LoVo (cell line): Measurements from ENCODE around the gene PCDH9.

Experiments
- DNase-seq: peaks from one replicate; pipeline ENCODE4 v3.0.0-alpha.2; 2016; ENCODE audit warnings: low spot score

PCDH9 gene

DNA sequence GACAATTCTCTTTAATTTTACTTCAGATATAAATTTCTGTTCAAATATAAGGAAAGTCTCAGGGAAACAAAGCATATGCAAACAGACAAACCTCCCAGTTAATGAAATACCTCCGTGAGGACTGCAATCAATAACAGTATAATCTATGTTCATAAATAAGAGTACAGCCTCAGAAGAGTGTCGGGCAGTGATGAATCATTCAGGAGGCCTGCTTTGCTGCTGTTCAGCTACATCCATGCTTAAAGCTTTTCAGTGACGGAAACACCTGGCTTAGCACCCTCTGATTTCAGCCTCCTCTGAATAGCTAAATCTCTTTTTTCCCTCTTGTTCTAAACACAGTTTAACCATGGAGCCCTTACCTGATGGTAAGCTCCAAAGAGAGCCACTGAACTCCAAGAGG lies 69.0 kb downstream of the PCDH9 start:
- no peak for DNase-seq

DNA sequence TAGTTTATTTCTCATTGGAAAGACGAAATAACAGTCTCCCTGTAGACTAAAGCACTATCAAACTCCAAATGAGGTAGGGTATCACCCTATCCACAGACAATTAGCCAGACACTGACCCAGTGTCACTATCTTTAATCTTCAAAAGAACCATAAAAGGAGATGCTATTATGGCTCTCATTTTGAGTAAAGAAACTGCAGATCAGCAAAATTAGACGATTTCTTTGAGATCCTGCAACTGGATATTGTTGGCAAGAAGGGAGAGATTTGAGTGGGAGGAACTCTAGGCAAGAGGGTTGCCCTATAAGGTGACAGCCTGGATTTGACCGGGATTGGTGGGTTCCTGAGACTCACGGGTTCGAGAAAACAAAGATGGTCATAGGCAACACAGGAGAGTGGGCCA lies 71.2 kb downstream of the PCDH9 start:
- no peak for DNase-seq

DNA sequence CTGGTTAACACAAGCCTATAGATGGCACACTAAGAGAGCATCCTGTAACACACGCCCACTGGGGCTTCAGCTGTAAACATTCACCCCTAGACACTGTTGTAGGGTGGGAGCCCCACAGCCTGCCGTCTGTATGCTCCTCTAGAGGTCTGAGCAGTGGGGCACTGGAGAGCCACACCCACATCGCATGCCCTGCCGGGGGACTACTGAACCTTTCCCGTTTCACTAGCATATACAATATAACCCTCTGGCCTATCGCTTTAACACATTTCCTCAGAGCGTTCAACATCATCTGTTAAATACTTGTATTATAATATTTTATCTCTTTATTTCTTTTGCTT lies 73.4 kb downstream of the PCDH9 start:
- DNase-seq = no peak

DNA sequence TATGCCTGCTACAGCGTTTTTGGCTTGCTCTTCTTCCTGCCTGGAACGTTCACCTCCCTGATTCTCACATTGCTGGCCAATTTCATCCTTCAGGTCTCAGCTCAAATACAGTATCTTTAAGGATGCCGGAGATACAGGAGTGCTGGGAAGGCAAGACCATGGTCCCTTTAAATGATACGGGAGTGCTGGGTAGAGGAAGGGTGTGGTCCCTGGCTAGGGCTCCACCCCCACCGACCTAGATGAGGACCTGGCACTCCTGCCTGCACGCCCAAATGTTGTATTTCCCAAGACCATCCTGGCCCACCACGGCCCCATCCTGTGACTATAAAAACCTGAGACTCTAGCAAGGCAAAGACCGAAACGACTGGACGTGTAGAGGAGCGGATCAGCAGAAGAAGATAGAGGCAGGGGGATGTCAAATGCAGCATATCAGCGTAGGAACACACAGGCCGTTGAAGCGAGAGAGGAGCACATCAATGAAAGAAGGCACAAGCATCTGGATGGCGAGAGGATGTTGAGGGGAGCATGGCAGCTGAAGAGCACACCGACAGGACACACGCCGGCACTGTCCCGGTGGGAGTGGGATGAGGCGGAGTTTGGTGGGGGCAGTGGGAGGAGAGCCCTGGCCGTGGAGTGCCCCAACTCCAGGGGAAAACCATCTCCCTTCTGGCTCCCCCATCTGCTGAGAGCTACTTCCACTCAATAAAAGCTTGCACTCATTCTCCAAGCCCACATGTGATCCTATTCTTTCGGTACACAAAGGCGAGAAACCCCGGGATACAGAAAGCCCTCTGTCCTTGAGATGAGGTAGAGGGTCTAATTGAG lies 74.0 kb downstream of the PCDH9 start:
- no peak for DNase-seq

DNA sequence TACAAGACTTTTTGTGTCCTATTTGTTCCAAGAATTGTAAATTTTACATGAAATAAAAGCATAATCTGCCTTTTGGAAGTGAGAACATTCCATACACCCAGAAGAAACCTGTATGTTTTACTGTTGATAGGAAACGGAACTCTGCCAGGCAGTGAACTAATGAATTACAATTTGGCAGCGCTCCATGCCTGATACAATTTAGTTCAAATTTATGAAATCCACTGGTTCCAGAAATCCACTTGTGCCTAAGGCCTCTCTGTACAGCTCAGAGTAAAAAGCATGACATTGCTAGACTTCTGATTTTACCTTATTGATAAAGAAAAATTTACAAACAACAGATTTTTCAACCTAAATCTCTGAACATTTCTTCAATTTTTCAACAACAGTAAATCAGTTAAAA lies 78.1 kb downstream of the PCDH9 start:
- DNase-seq = no peak

DNA sequence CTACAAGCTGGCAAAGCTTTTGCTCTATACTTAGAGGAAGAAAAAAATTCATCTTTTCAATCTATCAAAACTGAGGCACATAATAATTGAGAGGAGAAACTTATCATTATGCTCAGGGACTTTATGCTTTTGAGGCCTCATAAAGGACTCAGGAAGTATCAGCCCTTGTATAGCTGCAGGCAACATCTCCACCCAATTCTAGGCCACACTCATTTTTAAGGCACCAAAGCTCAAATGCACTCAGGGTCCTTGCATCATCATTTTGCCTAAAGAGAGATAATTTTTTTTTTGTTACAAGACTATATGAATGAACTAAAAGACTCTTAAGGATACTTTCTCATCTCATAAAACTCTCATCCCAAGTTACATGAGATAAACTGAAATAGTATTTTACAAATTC lies 78.5 kb downstream of the PCDH9 start:
- DNase-seq = no peak

DNA sequence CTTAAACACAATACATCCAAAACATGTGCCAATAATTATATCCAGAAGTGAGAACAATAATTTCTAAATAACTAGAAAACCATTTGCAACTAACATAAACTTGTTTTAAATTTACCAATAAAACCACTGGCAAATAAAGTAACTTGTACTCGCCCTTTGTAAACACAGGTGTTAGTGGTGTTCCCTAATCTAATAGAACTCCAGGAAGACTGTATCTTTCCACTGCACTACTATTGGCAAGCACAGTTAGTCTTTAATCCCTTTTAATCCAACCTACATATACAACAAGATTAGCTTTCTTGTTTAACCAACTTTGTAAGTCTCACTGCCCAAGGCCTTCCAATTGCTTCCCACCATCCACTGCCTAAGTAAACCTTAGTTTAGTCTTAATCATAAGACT lies 79.5 kb downstream of the PCDH9 start:
- DNase-seq = no peak

DNA sequence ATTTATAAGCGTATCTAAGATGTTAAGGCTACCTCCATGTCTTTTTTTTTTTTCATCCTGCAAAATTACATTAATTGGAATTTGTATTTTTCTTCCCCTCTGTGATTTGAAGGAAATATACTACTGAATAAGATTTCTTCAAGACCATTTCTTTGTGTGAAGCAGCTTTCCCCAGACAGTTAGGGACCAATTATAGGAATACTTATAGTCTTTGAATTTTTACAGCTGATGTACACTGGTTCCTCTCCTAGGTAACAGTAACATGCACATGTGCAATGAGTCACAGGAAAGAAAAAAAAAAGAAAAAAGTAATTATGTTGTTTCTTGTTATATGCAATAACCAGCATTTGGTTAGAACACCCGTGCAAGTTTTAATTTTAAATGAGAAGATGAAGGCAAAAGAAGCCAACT lies 82.0 kb downstream of the PCDH9 start:
- no peak for DNase-seq

DNA sequence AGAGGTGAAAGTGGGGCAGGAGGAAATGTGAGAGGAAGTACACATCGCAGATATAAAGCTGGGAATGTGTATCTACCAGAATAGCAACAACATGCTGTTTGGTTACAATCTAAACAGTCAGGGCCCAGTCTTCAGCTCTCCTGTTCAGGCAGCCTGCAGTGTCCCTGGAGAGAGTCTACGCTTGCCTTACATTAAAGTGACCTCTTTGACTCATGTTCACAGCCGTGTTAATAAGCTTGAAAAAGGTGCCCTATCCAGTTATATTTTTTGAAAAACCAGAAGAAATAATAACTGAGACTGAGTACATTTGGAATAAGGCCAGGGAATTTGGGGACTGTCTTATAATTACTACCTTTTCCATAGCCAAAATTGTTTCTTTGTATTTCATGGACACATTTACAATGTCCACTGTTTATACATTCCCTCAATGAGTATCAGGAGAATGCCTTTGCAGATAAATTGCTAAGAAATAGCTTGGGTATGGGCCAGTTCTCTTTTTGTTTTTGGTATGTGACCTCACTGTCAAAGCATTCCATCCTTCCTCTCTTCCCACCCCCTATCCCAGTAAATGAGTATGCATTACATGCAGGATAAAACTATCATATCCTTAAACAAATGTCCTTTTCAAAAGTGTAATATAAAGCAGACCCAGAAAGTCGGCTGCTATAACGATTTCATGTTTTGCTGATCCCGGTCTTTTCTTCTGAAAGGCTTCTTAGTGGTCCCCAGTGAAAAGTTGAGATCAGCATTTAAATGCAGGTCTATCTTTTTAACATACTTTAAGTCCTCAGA lies 82.6 kb downstream of the PCDH9 start:
- DNase-seq = no peak

DNA sequence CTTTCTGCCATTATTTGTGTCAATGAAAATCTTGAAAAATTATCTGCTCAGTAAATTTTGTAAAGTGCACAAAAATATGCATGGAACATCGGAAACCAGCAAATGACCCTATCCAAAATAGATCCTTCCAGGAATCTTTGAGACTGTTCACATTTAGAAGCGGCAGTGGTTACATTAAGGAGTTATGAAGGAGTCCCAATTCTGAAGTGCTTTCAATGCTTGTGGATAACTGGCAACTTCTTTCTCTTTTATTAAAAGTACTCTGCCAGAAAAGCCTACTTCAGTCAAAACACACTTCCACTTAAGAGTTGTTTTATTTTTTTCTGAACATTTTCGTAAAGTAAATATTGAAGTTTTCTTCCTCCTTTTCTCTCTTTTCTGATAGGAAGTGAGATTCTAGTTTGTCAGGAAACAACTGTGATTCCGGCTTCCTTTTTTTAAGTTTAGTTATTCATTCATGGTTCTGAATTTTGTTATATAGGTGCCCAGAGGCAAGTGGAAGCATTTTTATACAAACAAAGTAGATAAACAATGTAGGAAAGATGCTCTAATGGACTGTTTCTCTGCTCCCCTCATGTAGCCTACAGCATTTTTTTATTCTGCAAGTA lies 83.5 kb downstream of the PCDH9 start:
- DNase-seq = no peak

DNA sequence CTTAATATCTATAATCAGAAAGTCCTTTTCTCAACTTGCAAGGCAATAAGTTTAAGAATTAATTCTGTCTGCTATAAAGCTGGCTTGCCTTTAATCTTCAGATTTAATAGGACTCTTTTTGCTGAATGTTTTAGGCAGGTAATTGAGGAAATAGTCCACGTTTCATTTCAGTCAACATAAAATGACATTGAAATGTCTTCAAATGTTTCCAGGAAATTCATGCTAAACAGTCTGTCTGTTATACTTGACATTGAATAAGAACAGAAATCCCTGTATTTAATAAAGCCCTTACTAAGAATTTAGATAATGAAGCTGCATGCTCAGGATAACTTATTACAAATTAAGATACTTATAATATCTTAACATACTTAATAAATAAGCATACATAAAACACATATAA lies 84.2 kb downstream of the PCDH9 start:
- no peak for DNase-seq

DNA sequence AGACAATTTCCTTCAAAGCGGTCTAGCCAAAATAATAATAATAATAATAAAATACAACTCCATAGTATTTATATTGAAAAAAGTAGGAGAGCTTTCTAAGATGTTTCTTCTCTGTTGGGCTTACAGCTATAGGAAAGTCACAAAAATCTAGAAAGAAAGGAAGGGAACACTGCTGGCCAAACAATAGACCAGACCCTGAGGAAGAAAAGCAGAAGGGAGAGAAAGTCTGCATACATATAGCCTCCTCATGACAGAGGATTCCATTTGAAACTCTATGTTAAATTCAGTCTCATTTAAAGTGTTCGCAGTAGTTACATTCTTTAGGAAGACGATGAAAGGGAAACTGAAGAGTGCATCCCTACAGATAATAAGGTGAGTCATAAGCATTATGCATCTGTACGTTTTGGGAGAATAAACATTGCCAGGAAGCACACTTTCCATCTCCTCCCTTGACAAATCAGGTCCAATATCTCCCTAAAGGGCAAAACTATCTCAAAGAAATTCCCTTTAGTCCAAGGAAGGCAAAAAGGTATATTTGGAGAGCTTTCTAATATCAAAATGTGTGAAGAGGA lies 86.5 kb downstream of the PCDH9 start:
- no peak for DNase-seq

DNA sequence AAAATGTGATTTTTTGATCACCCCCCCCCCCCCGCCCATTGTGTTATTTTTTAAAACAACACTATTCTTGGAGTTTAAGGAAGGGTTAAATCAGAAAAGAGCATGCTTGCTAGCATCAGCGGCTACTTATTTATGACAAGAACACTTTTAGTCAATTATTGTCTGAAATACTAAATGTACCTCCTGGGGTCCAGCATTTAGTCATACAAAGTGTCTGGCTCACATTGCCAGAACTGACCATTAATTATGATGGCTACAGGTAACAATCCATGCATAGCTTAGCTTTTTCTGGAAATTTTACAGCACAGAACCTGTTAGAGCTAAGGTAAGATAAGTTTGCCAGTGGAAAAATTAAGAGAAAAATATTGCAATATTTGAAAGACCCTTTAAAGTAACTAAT lies 90.1 kb downstream of the PCDH9 start:
- DNase-seq = no peak

DNA sequence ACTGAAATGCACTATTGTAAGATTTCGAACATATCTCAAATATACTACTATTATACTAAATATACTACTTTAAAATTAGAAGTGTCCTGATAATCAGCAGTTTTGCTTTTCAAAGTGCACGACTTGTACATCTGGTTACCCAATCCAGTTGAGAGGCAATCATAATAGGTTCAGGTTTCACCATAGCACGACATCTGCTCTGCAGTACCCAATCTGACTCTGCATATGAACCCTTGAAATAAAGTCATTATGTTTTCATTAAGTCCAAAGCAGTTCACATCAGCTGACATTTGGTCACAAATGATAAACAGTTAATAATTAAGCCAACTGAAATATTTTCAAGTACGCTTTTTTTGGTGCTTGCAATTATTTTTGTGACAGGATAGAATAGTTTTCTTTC lies 90.6 kb downstream of the PCDH9 start:
- DNase-seq = no peak

DNA sequence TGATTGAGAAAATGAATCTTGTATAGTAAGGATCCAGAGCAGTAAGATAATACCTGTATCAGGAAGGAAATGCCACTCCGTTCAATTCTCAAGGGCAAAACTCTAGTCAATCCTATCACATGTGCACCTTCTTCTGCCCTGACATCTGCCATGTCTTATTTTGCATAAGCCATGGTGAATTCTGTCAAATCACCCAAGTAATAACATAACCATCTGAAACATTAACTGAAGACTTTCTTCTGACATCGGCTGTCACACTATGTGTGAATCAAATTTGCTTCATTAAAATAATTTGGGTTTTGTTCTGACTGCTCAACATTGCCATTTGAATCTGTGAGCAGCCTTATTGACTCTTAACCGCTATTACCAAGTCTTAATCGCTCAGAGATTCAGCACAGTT lies 91.2 kb downstream of the PCDH9 start:
- no peak for DNase-seq

DNA sequence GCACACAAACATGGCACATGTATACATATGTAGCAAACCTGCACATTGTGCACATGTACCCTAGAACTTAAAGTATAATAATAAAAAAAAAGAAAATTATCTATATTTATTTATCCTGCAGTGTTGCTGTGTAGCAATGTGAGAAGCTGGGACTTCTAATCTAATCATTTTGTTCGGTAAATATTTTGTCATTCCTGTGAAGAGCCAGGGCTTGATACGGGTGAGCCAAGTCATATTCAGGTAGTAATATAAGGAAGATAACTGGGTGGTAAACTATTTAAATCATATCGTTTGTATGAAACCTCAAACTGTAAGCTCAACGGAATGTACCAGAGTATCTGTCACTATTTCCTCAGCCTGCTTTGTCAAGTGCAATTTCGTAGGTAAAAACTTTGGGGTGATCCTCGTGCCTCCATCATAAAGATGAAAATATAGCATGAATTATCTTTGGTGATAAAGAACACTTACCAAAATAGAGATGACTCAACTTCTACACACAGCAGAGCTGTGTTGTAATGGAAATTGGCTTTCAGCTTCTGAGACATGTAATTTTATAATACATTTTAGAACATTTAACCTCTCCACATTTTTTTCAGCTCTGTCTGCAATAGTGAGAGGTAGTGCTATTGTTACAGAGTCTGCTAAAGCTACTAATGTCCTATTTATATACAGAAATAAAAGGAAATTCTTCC lies 92.9 kb downstream of the PCDH9 start:
- DNase-seq = no peak

DNA sequence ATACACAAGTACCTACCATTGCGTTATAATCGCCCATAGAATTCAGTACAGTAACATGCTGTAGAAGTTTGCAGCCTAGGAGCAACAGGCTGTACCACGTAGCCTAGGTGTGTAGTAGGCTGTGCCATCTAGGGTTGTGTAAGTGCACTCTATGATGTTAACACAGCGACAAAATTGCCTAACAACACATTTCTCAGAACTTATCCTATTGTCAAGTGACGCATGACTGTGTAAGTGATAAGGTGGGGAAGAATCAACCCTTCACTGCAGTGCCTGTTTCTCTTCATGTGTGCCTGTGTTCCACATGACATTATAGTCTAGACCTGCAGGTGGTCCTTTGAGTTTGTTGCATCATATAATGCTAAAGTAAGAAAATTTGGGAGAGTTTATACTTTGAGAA lies 94.0 kb downstream of the PCDH9 start:
- DNase-seq = no peak

DNA sequence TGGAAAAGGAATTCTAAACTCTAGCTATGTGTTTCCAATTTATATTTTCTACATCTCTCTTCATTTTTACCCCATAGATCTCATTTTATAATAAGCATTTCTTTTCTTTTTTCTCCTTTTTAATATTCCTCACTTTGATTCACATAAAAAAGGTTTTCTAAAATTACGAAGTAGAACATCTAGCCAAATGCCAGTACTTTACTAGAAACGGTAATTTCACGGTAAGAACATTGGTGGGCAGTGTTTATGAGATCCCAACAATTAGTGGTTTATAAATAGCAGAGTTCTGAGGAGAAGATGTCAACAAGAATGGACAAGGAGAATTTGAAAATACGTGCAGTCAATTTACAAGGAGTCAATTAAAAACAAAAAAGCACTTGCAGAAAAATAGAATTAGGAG lies 94.8 kb downstream of the PCDH9 start:
- DNase-seq = no peak

DNA sequence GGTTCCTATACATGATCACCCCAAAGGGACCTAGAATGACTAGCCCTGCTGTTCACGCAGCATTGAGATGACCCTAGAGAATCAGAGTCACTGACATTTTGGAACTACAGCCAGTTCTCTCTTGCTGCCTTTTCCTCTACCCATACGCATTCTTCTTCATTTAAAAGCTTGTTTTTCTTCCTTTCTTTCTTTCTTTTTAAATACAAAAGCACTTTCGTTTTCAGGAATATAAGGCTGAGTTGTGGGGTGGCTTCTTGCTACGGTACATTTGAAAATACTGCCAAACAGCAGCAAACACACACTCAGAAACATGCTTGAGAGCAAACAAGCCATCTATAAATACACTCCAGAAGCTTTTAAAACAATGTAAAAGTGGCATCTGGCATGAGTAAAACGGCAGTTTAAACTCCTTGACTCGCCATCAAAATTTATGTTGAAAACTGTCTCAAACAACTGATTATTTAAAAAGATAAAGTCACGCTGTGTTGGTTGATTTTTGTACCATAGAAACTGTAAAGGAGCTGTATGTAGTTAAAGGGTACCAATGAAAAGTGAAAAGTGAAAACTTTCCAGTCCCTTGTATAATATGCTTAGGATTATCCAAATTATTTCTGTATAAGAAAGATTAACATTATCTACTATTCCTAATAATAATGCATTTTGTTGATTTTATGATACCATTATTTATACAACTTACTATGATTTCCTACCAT lies 95.6 kb downstream of the PCDH9 start:
- no peak for DNase-seq

DNA sequence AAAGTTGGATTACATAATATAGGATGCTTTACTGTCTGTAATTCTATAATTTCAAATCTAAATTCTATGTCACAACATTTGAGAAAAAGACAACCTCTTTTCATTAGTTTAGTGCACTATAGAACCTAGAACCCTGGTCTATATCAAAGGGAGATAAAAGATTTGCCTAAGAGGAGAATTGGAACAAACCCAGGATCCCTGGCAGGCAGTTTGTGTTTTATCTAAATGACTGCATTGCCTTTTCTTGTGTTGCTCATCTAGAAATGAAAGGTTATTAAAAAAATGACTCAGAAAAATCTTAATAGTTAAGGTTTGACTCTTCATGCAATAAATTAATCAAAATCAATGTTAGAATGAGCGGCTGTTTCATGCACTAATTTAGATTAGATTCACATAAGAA lies 96.7 kb downstream of the PCDH9 start:
- DNase-seq = no peak

DNA sequence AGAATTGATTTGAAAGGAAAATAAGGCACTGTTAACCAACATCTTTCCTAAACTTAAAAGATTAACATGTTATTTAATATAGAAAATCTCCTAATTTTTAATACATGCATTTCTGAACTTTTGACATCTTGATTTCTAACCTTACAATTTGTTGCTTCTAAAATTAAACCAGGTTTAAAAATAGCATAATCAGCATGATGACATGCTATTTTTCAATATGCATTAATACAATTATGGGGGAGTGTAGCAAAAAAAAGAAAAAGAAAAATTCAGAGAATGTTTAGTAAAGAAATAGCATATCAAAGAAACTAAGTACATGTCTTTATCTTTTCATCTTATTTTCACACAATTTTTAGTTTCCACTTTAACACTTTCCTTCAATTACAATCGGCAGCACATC lies 98.7 kb downstream of the PCDH9 start:
- no peak for DNase-seq

DNA sequence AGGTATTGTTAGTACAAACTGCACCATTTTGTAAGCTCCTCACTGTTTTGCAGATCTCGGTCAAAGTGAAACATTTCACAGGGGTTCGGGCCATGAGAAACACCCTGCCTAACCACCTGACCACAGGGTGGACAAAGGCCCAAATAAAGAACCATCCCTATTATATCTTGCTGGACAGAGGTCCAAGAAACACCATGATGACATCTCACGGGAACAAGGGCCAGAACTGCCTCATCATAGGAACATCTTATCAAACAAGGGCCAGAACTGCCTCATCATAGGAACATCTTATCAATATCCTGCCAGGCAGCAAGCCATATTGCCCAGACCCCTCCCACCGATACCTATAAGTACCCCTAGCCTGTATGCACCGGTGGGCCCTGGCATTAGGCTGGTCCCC lies 99.7 kb downstream of the PCDH9 start:
- no peak for DNase-seq
